Lower leg skin (tissue), 3 donors: ENCODE data around the gene PSEN1.

Experiments
- POLR2A ChIP-seq, 2 donors: fragments of 450-650 bp; IDR thresholded peaks; one replicate each; pipeline ENCODE4 v1.6.1; 2016 to 2017; ENCODE audit warnings: antibody characterized with exemption in 2 of 2, mild to moderate bottlenecking in 1 of 2, moderate library complexity in 1 of 2
- TF ChIP-seq, protein P1 (sequence below), 3 donors: fragments of 450-650 bp; IDR thresholded peaks; one replicate each; pipeline ENCODE4 v1.5.1; 2016; ENCODE audit warnings: antibody characterized with exemption in 3 of 3, mild to moderate bottlenecking in 3 of 3, moderate library complexity in 2 of 3

DNA sequence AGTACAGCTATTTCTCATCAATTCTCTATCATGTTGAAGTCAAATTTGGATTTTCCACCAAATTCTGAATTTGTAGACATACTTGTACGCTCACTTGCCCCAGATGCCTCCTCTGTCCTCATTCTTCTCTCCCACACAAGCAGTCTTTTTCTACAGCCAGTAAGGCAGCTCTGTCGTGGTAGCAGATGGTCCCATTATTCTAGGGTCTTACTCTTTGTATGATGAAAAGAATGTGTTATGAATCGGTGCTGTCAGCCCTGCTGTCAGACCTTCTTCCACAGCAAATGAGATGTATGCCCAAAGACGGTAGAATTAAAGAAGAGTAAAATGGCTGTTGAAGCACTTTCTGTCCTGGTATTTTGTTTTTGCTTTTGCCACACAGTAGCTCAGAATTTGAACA lies 83.8 kb downstream of the PSEN1 start:
- TF ChIP-seq, protein P1, sequence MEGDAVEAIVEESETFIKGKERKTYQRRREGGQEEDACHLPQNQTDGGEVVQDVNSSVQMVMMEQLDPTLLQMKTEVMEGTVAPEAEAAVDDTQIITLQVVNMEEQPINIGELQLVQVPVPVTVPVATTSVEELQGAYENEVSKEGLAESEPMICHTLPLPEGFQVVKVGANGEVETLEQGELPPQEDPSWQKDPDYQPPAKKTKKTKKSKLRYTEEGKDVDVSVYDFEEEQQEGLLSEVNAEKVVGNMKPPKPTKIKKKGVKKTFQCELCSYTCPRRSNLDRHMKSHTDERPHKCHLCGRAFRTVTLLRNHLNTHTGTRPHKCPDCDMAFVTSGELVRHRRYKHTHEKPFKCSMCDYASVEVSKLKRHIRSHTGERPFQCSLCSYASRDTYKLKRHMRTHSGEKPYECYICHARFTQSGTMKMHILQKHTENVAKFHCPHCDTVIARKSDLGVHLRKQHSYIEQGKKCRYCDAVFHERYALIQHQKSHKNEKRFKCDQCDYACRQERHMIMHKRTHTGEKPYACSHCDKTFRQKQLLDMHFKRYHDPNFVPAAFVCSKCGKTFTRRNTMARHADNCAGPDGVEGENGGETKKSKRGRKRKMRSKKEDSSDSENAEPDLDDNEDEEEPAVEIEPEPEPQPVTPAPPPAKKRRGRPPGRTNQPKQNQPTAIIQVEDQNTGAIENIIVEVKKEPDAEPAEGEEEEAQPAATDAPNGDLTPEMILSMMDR (IDR thresholded peaks at IDR 0.05): no peak
- TF ChIP-seq POLR2A (IDR thresholded peaks at IDR 0.05): no peak
